Measurements from ENCODE around the gene NAT16.
"Not testable (repeated sequence)": the region's sequence is repeated elsewhere in the genome, so short reads cannot be mapped to it uniquely, and the experiment has no call there.

NAT16 gene

DNA sequence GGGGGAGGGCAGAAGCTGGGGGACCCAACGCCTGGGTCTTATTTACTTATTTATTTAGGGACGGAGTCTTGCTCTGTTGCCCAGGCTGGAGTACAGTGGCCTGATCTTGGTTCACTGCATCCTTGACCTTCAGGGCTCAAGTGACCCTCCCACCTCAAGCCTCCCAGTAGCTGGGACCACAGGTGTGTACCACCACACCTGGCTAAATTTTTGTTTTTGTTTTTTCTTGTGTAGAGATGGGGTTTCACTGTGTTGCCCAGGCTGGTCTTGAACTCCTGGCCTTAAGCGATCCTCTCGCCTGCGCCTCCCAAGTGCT lies 22.5 kb upstream of the NAT16 start:
- no peak for DNase-seq (ENCODE audit: low read depth in 4 of 4, low spot score in 1 of 4)

DNA sequence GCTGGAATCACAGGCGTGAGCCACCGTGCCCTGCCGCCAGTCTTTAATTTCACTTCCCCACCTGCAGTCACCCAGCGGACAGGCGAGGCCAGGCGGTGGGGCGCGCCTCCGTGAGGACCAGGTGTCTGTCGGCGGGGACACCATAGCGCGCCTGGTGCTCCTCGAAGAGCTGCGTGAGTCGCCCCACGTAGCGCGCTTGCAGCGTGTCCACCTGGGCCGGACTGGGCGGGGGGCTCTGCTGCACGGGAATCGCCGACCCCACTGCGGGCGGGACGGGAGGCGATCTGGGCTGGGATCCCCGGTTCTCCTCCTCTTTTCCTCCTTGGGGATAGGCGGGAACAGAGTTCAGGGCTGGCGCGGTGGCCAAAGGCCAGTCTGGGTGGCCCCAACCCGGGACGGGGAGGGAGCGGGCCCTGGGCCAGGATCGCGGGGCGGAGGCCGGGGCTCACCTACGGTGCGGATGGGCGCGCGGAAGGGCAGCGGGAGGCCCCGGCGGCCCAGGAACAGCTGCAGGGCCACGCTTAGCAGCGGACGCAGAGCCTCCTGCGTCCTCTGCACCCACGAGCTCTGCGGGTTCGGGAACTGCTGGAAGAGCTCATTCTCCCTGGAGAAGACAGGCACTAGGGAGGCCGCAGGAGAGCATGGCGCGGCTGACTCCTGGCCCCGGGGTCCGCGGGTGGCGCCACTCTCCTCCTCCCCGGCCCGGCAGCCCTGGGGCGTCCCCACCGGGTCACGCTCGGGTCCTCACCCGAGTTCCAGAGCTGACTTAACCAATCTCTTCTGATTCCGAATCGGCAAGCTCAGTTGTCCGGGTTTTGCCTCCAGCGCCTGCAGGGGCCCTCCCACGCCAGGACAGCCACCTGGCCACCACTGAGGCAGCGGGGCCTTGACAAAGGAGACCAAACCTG lies 21.9 kb upstream of the NAT16 start:
- DNase-seq (ENCODE audit: low read depth in 4 of 4, low spot score in 1 of 4): no peak

DNA sequence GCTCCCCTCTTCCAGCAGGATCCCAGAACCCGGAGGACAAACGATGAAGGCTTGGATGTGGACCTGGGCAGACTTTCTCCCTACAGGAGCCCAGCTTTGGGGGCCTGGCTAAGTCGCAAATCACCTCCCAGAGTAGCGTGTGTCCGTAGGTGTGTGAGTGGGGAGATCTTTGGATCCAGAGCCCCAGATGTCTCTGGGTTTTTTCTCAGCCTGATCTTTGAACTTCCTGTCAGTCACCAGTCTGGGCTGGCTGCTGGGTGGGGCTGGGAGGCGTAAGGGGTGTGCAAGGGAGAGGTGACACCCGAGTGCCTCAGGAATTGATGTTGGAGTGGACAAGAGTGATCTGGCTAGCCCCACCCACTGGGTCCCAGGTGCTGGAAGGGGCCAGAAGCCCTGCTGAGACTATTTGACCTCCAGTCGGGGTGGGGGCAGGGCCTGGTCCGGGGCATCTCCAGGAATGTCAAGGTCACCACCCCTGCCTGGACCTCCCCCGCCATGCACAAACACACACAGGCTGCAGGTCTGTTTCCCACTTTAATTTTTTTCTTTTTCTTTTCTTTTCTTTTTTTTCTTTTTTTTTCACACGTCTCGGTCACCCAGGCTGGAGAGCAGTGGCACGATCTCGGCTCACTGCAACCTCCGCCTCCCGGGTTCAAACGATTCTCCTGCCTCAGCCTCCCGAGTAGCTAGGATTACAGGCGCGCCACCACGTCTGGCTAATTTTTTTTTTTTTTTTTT lies 20.9 kb upstream of the NAT16 start, which contains the start of gene MOGAT3:
MOGAT3 (minus strand) TSS at position 175 of the 738 bp plus-strand sequence. CDS start 182 bp downstream, outside the sequence.
- DNase-seq (ENCODE audit: low read depth in 4 of 4, low spot score in 1 of 4): no peak

GRCh38 chr7:101200504-101200861 lies 20.4 kb upstream of the NAT16 start:
- no peak for DNase-seq (ENCODE audit: low read depth in 4 of 4, low spot score in 1 of 4)

DNA sequence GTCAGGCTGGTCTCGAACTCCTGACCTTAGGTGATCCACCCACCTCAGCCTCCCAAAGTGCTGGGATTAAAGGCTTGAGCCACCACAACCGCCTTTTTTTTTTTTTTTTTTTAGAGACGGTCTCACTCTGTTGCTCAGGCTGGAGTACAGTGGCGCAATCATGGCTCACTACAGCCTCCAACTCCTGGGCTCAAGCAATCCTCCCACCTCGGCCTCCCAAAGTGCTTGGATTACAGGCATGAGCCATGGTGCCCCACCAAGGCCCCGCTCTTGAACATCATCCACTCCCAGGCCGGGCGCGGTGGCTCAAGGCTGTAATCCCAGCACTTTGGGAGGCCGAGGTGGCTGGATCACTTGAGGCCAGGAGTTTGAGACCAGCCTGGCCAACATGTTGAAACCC lies 19.4 kb upstream of the NAT16 start:
- DNase-seq (ENCODE audit: low read depth in 4 of 4, low spot score in 1 of 4): not testable (repeated sequence)

GRCh38 chr7:101198476-101198875 lies 18.4 kb upstream of the NAT16 start:
- no peak for DNase-seq (ENCODE audit: low read depth in 4 of 4, low spot score in 1 of 4)

DNA sequence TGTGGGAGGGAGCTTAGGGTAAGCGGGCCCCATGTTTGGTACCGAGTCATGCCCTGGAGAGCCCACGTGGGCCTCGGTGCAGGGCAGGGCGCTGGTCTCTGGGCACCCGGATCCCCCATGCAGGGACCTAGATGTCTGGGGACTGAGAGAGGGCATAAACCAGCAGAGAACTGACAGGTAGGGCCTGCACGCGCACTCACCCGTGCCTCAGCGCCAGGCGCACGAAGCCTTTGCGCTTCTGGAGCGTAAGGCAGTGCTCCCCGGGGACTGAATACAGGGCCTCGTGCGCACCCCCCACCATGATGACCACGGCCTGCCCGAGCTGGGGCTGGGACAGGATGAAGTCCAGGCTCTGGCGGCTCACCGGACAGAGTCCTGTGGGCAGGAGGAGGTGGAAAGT lies 17.9 kb upstream of the NAT16 start:
- no peak for DNase-seq (ENCODE audit: low read depth in 4 of 4, low spot score in 1 of 4)

- no peak for DNase-seq (ENCODE audit: low read depth in 4 of 4, low spot score in 1 of 4)
Measured at GRCh38 chr7:101195884-101196283, 15.8 kb upstream of the NAT16 start.

DNA sequence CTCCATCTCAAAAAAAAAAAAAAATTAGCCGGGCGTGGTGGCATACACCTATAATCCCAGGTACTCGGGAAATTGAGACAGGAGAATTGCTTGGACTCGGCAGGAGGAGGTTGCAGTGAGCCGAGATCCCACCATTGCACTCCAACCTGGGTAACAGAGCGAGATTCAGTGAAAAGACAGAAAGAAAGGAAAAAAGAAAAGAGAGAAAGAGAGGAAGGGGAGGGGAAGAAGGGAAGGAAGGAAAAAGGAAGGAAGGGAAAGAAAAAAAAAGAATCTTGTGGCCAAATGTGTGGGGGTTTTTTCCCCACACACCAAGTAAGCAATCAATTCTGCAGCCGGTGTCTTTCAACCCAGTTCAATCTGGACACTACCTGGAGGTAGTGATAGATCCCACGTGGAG lies 9.0 kb upstream of the NAT16 start:
- DNase-seq (ENCODE audit: low read depth in 4 of 4, low spot score in 1 of 4): no peak

DNA sequence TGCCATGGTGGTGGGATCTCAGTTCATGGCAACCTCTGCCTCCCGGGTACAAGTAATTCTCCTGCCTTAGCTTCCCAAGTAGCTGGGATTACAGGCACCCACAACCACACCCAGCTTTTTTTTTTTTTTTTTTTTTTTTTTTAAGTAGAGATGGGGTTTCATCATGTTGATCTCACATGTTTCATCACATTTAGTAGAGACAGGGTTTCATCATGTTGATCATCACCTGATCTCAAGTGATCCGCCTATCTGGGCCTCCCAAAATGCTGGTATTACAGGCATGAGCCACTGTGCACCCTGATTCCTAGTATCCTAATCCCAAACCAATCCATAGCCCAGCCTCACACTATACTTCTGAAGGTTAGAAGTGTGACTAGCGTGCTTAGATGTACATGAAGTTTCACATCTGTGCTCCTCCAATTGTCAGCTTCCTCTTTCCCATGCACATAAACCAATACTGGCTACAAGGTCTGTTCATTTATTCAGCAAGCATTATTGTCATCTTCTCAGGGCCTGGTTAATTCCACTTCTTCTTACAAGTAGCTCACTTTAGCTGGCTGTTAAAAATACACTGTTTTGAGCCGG lies 6.8 kb upstream of the NAT16 start:
- no peak for DNase-seq (ENCODE audit: low read depth in 4 of 4, low spot score in 1 of 4)

GRCh38 chr7:101186194-101186593 lies 6.1 kb upstream of the NAT16 start:
- no peak for DNase-seq (ENCODE audit: low read depth in 4 of 4, low spot score in 1 of 4)

DNA sequence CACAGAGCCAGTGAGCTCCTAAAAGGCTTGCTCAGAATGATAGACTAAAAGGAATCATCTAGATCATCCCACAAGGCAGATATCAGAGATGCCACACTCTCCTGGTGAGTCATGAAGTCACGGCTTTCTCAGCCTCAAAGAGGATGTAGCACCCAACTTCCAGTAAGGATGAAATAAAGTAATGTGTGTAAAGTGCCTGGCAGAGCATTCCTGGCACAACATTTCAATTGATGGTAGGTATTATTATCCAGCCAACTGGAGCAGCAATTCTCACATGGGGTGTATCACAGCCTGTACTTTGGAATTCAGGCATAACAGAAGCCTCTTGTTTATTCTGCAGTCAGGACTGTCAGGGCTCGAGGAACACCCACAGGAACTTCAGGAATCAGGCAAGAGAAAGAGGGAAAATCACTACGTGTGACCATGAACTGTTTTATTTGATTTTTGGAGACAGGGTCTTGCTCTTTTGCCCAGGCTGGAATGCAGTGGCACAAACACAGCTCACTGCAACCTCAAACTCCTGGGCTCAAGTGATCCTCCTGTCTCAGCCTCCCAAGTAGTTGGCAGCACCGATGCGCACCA lies 5.3 kb upstream of the NAT16 start:
- DNase-seq (ENCODE audit: low read depth in 4 of 4, low spot score in 1 of 4): no peak

GRCh38 chr7:101179713-101180112 lies 380 bp downstream of the NAT16 start:
- no peak for DNase-seq (ENCODE audit: low read depth in 4 of 4, low spot score in 1 of 4)

- no peak for DNase-seq (ENCODE audit: low read depth in 4 of 4, low spot score in 1 of 4)
Measured at GRCh38 chr7:101179117-101179516, 976 bp downstream of the NAT16 start.

DNA sequence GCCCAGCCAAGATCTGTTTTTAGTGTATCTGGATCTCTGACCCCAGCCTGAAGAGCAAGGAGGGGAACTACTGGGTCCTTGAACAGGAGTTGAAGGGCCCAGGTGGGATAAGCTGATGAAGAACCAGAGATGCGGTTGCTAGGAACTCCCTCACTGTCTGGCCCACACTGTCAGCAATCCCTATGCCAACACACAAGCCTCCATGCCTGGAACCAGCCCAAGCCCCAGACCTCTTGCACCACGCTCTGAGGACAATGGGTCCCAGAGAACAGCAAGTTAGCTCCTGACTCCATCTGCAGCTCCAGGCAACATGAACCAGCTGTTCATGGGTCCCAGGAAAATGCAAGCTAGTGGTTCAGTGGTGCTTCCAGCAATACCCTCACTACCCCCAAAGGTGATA lies 2.4 kb downstream of the NAT16 start:
- DNase-seq (ENCODE audit: low read depth in 4 of 4, low spot score in 1 of 4): no peak

- DNase-seq (ENCODE audit: low read depth in 4 of 4, low spot score in 1 of 4): no peak
Measured at GRCh38 chr7:101175664-101176063, 4.4 kb downstream of the NAT16 start.

DNA sequence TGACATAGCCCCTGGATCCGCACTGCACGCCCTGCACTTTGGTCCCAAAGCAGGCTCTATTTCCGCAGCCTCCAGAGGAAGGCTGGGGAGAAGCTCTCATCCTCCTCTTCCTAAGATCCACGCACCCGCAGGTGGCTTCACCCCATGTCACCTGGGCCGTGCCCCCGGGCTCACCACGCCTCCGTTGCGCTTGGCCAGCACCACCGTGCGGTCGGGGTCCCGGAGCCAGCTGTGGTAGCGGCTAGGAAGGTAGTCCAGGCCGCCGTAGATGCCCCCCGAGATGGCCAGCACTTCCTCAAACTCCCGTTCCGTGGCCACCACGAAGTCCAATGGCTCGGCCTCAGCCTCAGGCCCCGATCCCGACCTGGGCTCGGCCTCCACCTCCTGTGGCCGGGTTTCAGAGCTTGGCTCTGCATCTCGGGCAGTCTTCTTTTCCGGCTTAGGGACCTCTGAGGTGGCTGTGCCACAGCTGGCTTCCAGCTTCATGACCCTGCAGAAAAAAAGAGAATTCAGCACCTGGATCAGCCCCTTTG lies 5.7 kb downstream of the NAT16 start:
- no peak for DNase-seq (ENCODE audit: low read depth in 4 of 4, low spot score in 1 of 4)

GRCh38 chr7:101173752-101174244 lies 6.3 kb downstream of the NAT16 start:
- DNase-seq (ENCODE audit: low read depth in 4 of 4, low spot score in 1 of 4): peak in 3 of 4 experiments; percentile 40 to 67 (median 48)

GRCh38 chr7:101172854-101173751 lies 7.0 kb downstream of the NAT16 start:
- DNase-seq (ENCODE audit: low read depth in 4 of 4, low spot score in 1 of 4): no peak
